ENCODE data around the gene TOP3A. TPM values are rescaled to one million over a fixed set of nuclear protein-coding genes. Genes with fewer than 3 reads are reported as not detected.

TOP3A gene
- 44.8 and 46.4 TPM in 2 replicates for total RNA-seq

GRCh38 chr17:18314731-18315561 lies at the start of gene TOP3A, which contains the start of gene SMCR8:
TSS of gene TOP3A (minus strand) at chr17:18314994. CDS start at chr17:18314778, 216 bp downstream.
TSS of gene SMCR8 (plus strand) at chr17:18315293. CDS start at chr17:18315790, 497 bp downstream.
- ATAC-seq (ENCODE audit: low read depth) (peak; percentile 94), DNase-seq (peak; percentile 91)
- Mint-ChIP-seq H3K4me3 (peak within 1 kb of the TSS; percentile 100), H3K36me3 (ENCODE audit: low read depth) (peaks cover 67% of the 10 kb centered on the region), H3K27ac (peak within 1 kb of the TSS; percentile 100), H3K9me3 (no peaks in the 10 kb centered on the region), H3K4me1 (peaks cover 77% of the 10 kb centered on the region), H3K27me3 (no peaks in the 10 kb centered on the region)
- TF ChIP-seq CTCF (IDR thresholded peaks at IDR 0.05) = no peak
- ChIA-PET POLR2A (interaction anchor here (0.5 to 1.7 kb wide), 7 partner anchors 9 to 1063 kb away, joined by 3 to 10 read pairs (median 4); partner anchors contain the start of genes ALKBH5, FLII, MAPK7 and SHMT1), CTCF (no interaction called here)
- intact Hi-C loops (cut with micrococcal nuclease) = loop anchor here (1.0 to 10.0 kb wide), 8 partner anchors 10 to 467 kb away; partner anchors contain the start of genes ALKBH5, ATPAF2, GID4 and LLGL1

- Mint-ChIP-seq H3K27ac (no peak overlapping the region), H3K4me1 (peaks cover 17% of the 10 kb centered on the region), H3K27me3 (no peaks in the 10 kb centered on the region), H3K36me3 (ENCODE audit: low read depth) (no peaks in the 10 kb centered on the region), H3K9me3 (no peaks in the 10 kb centered on the region), H3K4me3 (no peak overlapping the region)
- ChIA-PET POLR2A (interaction anchor here (0.6 to 1.3 kb wide), 4 partner anchors 13 to 700 kb away, joined by 3 to 9 read pairs (median 4); partner anchors contain the start of genes ALKBH5, SMCR8 and TOP3A), CTCF (no interaction called here)
- ATAC-seq (ENCODE audit: low read depth) (no peak), DNase-seq (no peak)
- no peak for TF ChIP-seq CTCF (IDR thresholded peaks at IDR 0.05)
- intact Hi-C loops (cut with micrococcal nuclease) = loop anchor here (5.0 kb wide), 1 partner anchor 117 kb away; no protein-coding TSS in a partner anchor
These were observed 49.4 kb upstream of the TOP3A start for GRCh38 chr17:18364166-18364565.

- Mint-ChIP-seq H3K36me3 (ENCODE audit: low read depth) (no peaks in the 10 kb centered on the region), H3K4me1 (peaks cover 17% of the 10 kb centered on the region), H3K27ac (peak within 1 kb of the TSS; percentile 71), H3K4me3 (peak within 1 kb of the TSS; percentile 92), H3K27me3 (no peaks in the 10 kb centered on the region), H3K9me3 (no peaks in the 10 kb centered on the region)
- TF ChIP-seq CTCF (IDR thresholded peaks at IDR 0.05) = no peak
- ChIA-PET POLR2A (interaction anchor here (0.5 to 1.3 kb wide), 6 partner anchors 15 to 1144 kb away, joined by 3 to 9 read pairs (median 4); partner anchors contain the start of genes ALKBH5, SMCR8 and TOP3A), CTCF (no interaction called here)
- peak; percentile 86 for DNase-seq
- intact Hi-C loops (cut with micrococcal nuclease) = loop anchor here (1.0 to 5.0 kb wide), 3 partner anchors 49 to 116 kb away; partner anchors contain the start of genes MIEF2, SMCR8 and TOP3A
- ATAC-seq (ENCODE audit: low read depth) = peak; percentile 100
These were observed 48.6 kb upstream of the TOP3A start, which contains the start of gene SHMT1 for GRCh38 chr17:18363101-18364049. TSS of gene SHMT1 (minus strand) at chr17:18363550. CDS start at chr17:18355981, 7,569 bp downstream.

- TF ChIP-seq CTCF (IDR thresholded peaks at IDR 0.05) = no peak
- DNase-seq (no peak), ATAC-seq (ENCODE audit: low read depth) (no peak)
- CTCF ChIA-PET = no interaction called here
- peaks cover 17% of the 10 kb centered on the region for H3K4me1 Mint-ChIP-seq
- intact Hi-C loops (cut with micrococcal nuclease) = loop anchor here (1.0 to 5.0 kb wide), 3 partner anchors 48 to 115 kb away; partner anchors contain the start of genes MIEF2, SMCR8 and TOP3A
- no peaks in the 10 kb centered on the region for H3K36me3 Mint-ChIP-seq (ENCODE audit: low read depth)
- H3K27me3 Mint-ChIP-seq = no peaks in the 10 kb centered on the region
- peak overlapping the region; percentile 92 for H3K4me3 Mint-ChIP-seq
- POLR2A ChIA-PET = interaction anchor here (0.5 to 1.3 kb wide), 6 partner anchors 14 to 1144 kb away, joined by 3 to 9 read pairs (median 4); partner anchors contain the start of genes ALKBH5, SMCR8 and TOP3A
- H3K27ac Mint-ChIP-seq = peak overlapping the region; percentile 30
- H3K9me3 Mint-ChIP-seq = no peaks in the 10 kb centered on the region
These were observed 47.9 kb upstream of the TOP3A start for GRCh38 chr17:18362698-18363100.

All from activated B cell treated with CpG ODN at 0.5 μM for 24 hours (primary cell).